HG03521 (cell line): ENCODE results near the gene SLC19A1.
A peak's percentile ranks its signal among the peaks of the same experiment; 100 is the strongest.

Source experiments
- ATAC-seq: cut with Tn5 transposase; IDR thresholded peaks from one replicate; pipeline ENCODE4 v1.9.1; 2021; ENCODE audit warnings: mild to moderate bottlenecking, moderate library complexity; ENCODE audit not compliant: unreplicated experiment

The SLC19A1 gene

GRCh38 chr21:45546636-45547544 is 4.7 kb upstream of the SLC19A1 start:
- ATAC-seq, result no peak

- ATAC-seq, result no peak
Observed at GRCh38 chr21:45545691-45546531, 3.7 kb upstream of the SLC19A1 start.

- no peak for ATAC-seq
Observed at GRCh38 chr21:45545236-45545570, 3.0 kb upstream of the SLC19A1 start.

- ATAC-seq, result no peak
Observed at GRCh38 chr21:45544449-45545235, 2.4 kb upstream of the SLC19A1 start.

- ATAC-seq, result no peak
Observed at GRCh38 chr21:45543710-45544448, 1.6 kb upstream of the SLC19A1 start.

GRCh38 chr21:45543371-45543709 is 1.1 kb upstream of the SLC19A1 start:
- ATAC-seq, result no peak

GRCh38 chr21:45542667-45543370 is 579 bp upstream of the SLC19A1 start:
- ATAC-seq, result no peak

GRCh38 chr21:45541221-45542039 is 810 bp downstream of the SLC19A1 start:
- peak; percentile 51 for ATAC-seq

GRCh38 chr21:45540601-45540970 is 1.7 kb downstream of the SLC19A1 start:
- ATAC-seq, result no peak

GRCh38 chr21:45539796-45540600 is 2.2 kb downstream of the SLC19A1 start:
- ATAC-seq, result no peak

- no peak for ATAC-seq
Observed at GRCh38 chr21:45539046-45539795, 3.0 kb downstream of the SLC19A1 start.

GRCh38 chr21:45538381-45539045 is 3.7 kb downstream of the SLC19A1 start:
- no peak for ATAC-seq

- no peak for ATAC-seq
Observed at GRCh38 chr21:45537746-45538291, 4.4 kb downstream of the SLC19A1 start.

GRCh38 chr21:45537111-45537745 is 5.0 kb downstream of the SLC19A1 start:
- ATAC-seq, result no peak

GRCh38 chr21:45536301-45537081 is 5.7 kb downstream of the SLC19A1 start:
- no peak for ATAC-seq
